Mononuclear cell (primary cell): ENCODE data around the gene GRIN3A. TPM values are rescaled to one million over a fixed set of nuclear protein-coding genes. Genes with fewer than 3 reads are reported as not detected.

Experiments used
- H3K27me3 ChIP-seq: 2 replicates; pipeline ENCODE4 v1.6.0; 2011; ENCODE audit warnings: low read length, control low read depth; ENCODE audit not compliant: insufficient read depth
- H3K4me1 ChIP-seq: 2 replicates; pipeline ENCODE4 v1.5.1; 2011; ENCODE audit warnings: mild to moderate bottlenecking, low read length, control low read depth; ENCODE audit not compliant: insufficient read depth
- H3K4me3 ChIP-seq: 2 replicates; pipeline ENCODE4 v1.5.1; 2011; ENCODE audit warnings: mild to moderate bottlenecking, low read length, moderate library complexity
- H3K9me3 ChIP-seq: 2 replicates; pipeline ENCODE4 v1.5.1; 2011; ENCODE audit warnings: low read depth, mild to moderate bottlenecking, control low read depth, low read length
- total RNA-seq: library from RNA; depleted of rRNA; stranded (reverse); fragments of >200 nt; gene quantifications from one replicate; pipeline ENCODE4 v1.2.3, GENCODE V29; 2012

The GRIN3A gene
- total RNA-seq, 1 donor: not detected

- Histone ChIP-seq H3K27me3 (no peaks in the 10 kb centered on the region), H3K4me1 (peaks cover 6% of the 10 kb centered on the region), H3K4me3 (no peak overlapping the region), H3K9me3 (no peaks in the 10 kb centered on the region)
These were observed 63.1 kb downstream of the GRIN3A start for GRCh38 chr9:101675341-101675740.

- Histone ChIP-seq H3K4me1 (peaks cover 6% of the 10 kb centered on the region), H3K4me3 (no peak overlapping the region), H3K9me3 (no peaks in the 10 kb centered on the region), H3K27me3 (no peaks in the 10 kb centered on the region)
These were observed 64.3 kb downstream of the GRIN3A start for GRCh38 chr9:101674165-101674564.

GRCh38 chr9:101673642-101674041 lies 64.8 kb downstream of the GRIN3A start:
- no peaks in the 10 kb centered on the region for H3K27me3 ChIP-seq
- H3K4me3 ChIP-seq: no peak overlapping the region
- peaks cover 6% of the 10 kb centered on the region for H3K4me1 ChIP-seq
- H3K9me3 ChIP-seq: no peaks in the 10 kb centered on the region

GRCh38 chr9:101671567-101671966 lies 66.9 kb downstream of the GRIN3A start:
- Histone ChIP-seq H3K4me1 (peaks cover 6% of the 10 kb centered on the region), H3K27me3 (no peaks in the 10 kb centered on the region), H3K9me3 (no peaks in the 10 kb centered on the region), H3K4me3 (no peak overlapping the region)

- H3K4me1 ChIP-seq: no peaks in the 10 kb centered on the region
- no peaks in the 10 kb centered on the region for H3K27me3 ChIP-seq
- no peaks in the 10 kb centered on the region for H3K9me3 ChIP-seq
- no peak overlapping the region for H3K4me3 ChIP-seq
These were observed 70.0 kb downstream of the GRIN3A start for GRCh38 chr9:101668421-101668820.

GRCh38 chr9:101664453-101664852 lies 74.0 kb downstream of the GRIN3A start:
- Histone ChIP-seq H3K27me3 (no peaks in the 10 kb centered on the region), H3K4me1 (no peaks in the 10 kb centered on the region), H3K4me3 (no peak overlapping the region), H3K9me3 (no peaks in the 10 kb centered on the region)

GRCh38 chr9:101652601-101653175 lies 85.8 kb downstream of the GRIN3A start:
- Histone ChIP-seq H3K4me3 (no peak overlapping the region), H3K9me3 (no peaks in the 10 kb centered on the region), H3K4me1 (no peaks in the 10 kb centered on the region), H3K27me3 (no peaks in the 10 kb centered on the region)

- Histone ChIP-seq H3K27me3 (peaks cover 2% of the 10 kb centered on the region), H3K9me3 (no peaks in the 10 kb centered on the region), H3K4me3 (no peak overlapping the region), H3K4me1 (no peaks in the 10 kb centered on the region)
These were observed 88.3 kb downstream of the GRIN3A start for GRCh38 chr9:101650142-101650541.

GRCh38 chr9:101648493-101648892 lies 90.0 kb downstream of the GRIN3A start:
- no peaks in the 10 kb centered on the region for H3K9me3 ChIP-seq
- H3K4me3 ChIP-seq: no peak overlapping the region
- H3K27me3 ChIP-seq: peaks cover 2% of the 10 kb centered on the region
- no peaks in the 10 kb centered on the region for H3K4me1 ChIP-seq

- Histone ChIP-seq H3K4me3 (no peak overlapping the region), H3K4me1 (peaks cover 8% of the 10 kb centered on the region), H3K9me3 (peaks cover 6% of the 10 kb centered on the region), H3K27me3 (no peaks in the 10 kb centered on the region)
These were observed 98.4 kb downstream of the GRIN3A start for GRCh38 chr9:101639785-101640665.

GRCh38 chr9:101639311-101639710 lies 99.1 kb downstream of the GRIN3A start:
- Histone ChIP-seq H3K4me1 (peaks cover 8% of the 10 kb centered on the region), H3K27me3 (no peaks in the 10 kb centered on the region), H3K9me3 (peaks cover 6% of the 10 kb centered on the region), H3K4me3 (no peak overlapping the region)

GRCh38 chr9:101636247-101636646 lies 102.2 kb downstream of the GRIN3A start:
- H3K4me1 ChIP-seq: peaks cover 8% of the 10 kb centered on the region
- no peaks in the 10 kb centered on the region for H3K9me3 ChIP-seq
- no peaks in the 10 kb centered on the region for H3K27me3 ChIP-seq
- no peak overlapping the region for H3K4me3 ChIP-seq

- Histone ChIP-seq H3K4me3 (no peak overlapping the region), H3K27me3 (no peaks in the 10 kb centered on the region), H3K9me3 (no peaks in the 10 kb centered on the region), H3K4me1 (peaks cover 8% of the 10 kb centered on the region)
These were observed 103.0 kb downstream of the GRIN3A start for GRCh38 chr9:101635473-101635872.

- H3K4me1 ChIP-seq: peaks cover 9% of the 10 kb centered on the region
- H3K9me3 ChIP-seq: no peaks in the 10 kb centered on the region
These were observed 103.6 kb downstream of the GRIN3A start for GRCh38 chr9:101634741-101635409.

GRCh38 chr9:101632611-101633010 lies 105.8 kb downstream of the GRIN3A start:
- Histone ChIP-seq H3K27me3 (no peaks in the 10 kb centered on the region), H3K4me3 (no peak overlapping the region), H3K4me1 (peaks cover 14% of the 10 kb centered on the region)

More at GRCh38 chr9:101634741-101635409, 103.6 kb downstream of the GRIN3A start:
- no peak overlapping the region for H3K4me3 ChIP-seq
- H3K27me3 ChIP-seq: no peaks in the 10 kb centered on the region

More at GRCh38 chr9:101632611-101633010, 105.8 kb downstream of the GRIN3A start:
- no peaks in the 10 kb centered on the region for H3K9me3 ChIP-seq
